Uterus (tissue), 4 donors: ENCODE data around the gene TMEM184B. TPM values are rescaled to one million over a fixed set of nuclear protein-coding genes. Genes with fewer than 3 reads are reported as not detected.

Experiments used
- DNase-seq, 2 donors: peaks; one replicate each; pipeline ENCODE4 v3.0.0-alpha.2; 2019 to 2020
- H3K27ac ChIP-seq, 2 donors: fragments of 200-600 bp; sonication (generic); 1 replicate in 1 of 2; 2 replicates in 1 of 2; pipeline ENCODE4 v1.5.1; 2016 to 2018
- H3K27me3 ChIP-seq, 2 donors: fragments of 200-600 bp; sonication (generic); one replicate each; pipeline ENCODE4 v1.5.1; 2018 to 2019; ENCODE audit warnings: control low read depth in 1 of 2
- H3K36me3 ChIP-seq, 2 donors: fragments of 200-600 bp; sonication (generic); one replicate each; pipeline ENCODE4 v1.5.1; 2019; ENCODE audit warnings: control low read depth in 1 of 2
- H3K4me1 ChIP-seq, 2 donors: fragments of 200-600 bp; sonication (generic); one replicate each; pipeline ENCODE4 v1.5.1; 2018 to 2019; ENCODE audit warnings: control low read depth in 1 of 2
- H3K4me3 ChIP-seq, 2 donors: fragments of 200-600 bp; sonication (generic); 1 replicate in 1 of 2; 2 replicates in 1 of 2; pipeline ENCODE4 v1.5.1; 2018 to 2019; ENCODE audit warnings: mild to moderate bottlenecking in 1 of 2
- H3K9me3 ChIP-seq, 2 donors: fragments of 200-600 bp; sonication (generic); one replicate each; pipeline ENCODE4 v1.5.1; 2019; ENCODE audit warnings: control low read depth in 1 of 2
- CTCF ChIP-seq, 4 experiments: fragments of 200-600 bp in 2 of 4; fragments of 450-650 bp in 2 of 4; sonication (generic) in 2 of 4; IDR thresholded peaks; one replicate each; pipeline ENCODE4 v1.5.1; 2016 to 2019; ENCODE audit warnings: antibody characterized with exemption in 4 of 4, mild to moderate bottlenecking in 2 of 4, moderate library complexity in 1 of 4
- POLR2A ChIP-seq, 2 donors: fragments of 450-650 bp; IDR thresholded peaks; one replicate each; pipeline ENCODE4 v1.6.1; 2016; ENCODE audit warnings: antibody characterized with exemption in 2 of 2, mild to moderate bottlenecking in 1 of 2, moderate library complexity in 1 of 2
- intact Hi-C: fragments of 100-400 bp; cut with DNase I; formaldehyde crosslinking; loops from one replicate; pipeline ENCODE4 v1.15.1; 2023; ENCODE audit warnings: low total_unique reads
- total RNA-seq, 4 donors: library from RNA; depleted of rRNA in 3 of 4; stranded (reverse); fragments of >200 nt in 3 of 4; gene quantifications; one replicate each; pipeline versions ENCODE4 v1.1.0 to v1.2.4, GENCODE V29; 2014 to 2023
- donor health status: DM: yes; HTN: yes; CAD: no.

TMEM184B gene
- total RNA-seq, 4 donors from 2014 or later = 31.7 to 70.4 (median 50.7) TPM

- no peaks in the 10 kb centered on the region for H3K9me3 ChIP-seq
- peak in 2 of 4 experiments; percentile 9 to 11 for TF ChIP-seq CTCF (IDR thresholded peaks at IDR 0.05)
- TF ChIP-seq POLR2A (IDR thresholded peaks at IDR 0.05) = no peak
- H3K36me3 ChIP-seq = no peaks in the 10 kb centered on the region
- peaks cover 2 to 3% of the 10 kb centered on the region in 2 donors for H3K4me1 ChIP-seq
- no peaks in the 10 kb centered on the region for H3K27me3 ChIP-seq
- DNase-seq = no peak
- no peak overlapping the region for H3K4me3 ChIP-seq
- no peak overlapping the region for H3K27ac ChIP-seq
- intact Hi-C loops = no loop called here
Observed at GRCh38 chr22:38298312-38299005, 25.6 kb upstream of the TMEM184B start.

- H3K36me3 ChIP-seq = no peaks in the 10 kb centered on the region
- H3K27ac ChIP-seq = no peak overlapping the region
- no peak for DNase-seq
- H3K27me3 ChIP-seq = no peaks in the 10 kb centered on the region
- intact Hi-C loops = no loop called here
- TF ChIP-seq CTCF (IDR thresholded peaks at IDR 0.05) (no peak), POLR2A (IDR thresholded peaks at IDR 0.05) (no peak)
- no peak overlapping the region for H3K4me3 ChIP-seq
- no peaks in the 10 kb centered on the region for H3K9me3 ChIP-seq
- H3K4me1 ChIP-seq = no peaks in the 10 kb centered on the region
Observed at GRCh38 chr22:38296372-38296771, 23.6 kb upstream of the TMEM184B start.

GRCh38 chr22:38295863-38296262 is 23.1 kb upstream of the TMEM184B start:
- TF ChIP-seq CTCF (IDR thresholded peaks at IDR 0.05) = no peak
- no peak for TF ChIP-seq POLR2A (IDR thresholded peaks at IDR 0.05)
- no peak overlapping the region for H3K4me3 ChIP-seq
- H3K36me3 ChIP-seq = no peaks in the 10 kb centered on the region
- intact Hi-C loops = no loop called here
- no peak for DNase-seq
- H3K27ac ChIP-seq = peak overlapping the region; percentile 49 to 74
- H3K27me3 ChIP-seq = no peaks in the 10 kb centered on the region
- H3K4me1 ChIP-seq = no peaks in the 10 kb centered on the region
- H3K9me3 ChIP-seq = no peaks in the 10 kb centered on the region

- intact Hi-C loops = no loop called here
- no peak for DNase-seq
- H3K4me3 ChIP-seq = no peak overlapping the region
- H3K27ac ChIP-seq = peak overlapping the region; percentile 49 to 74
- H3K36me3 ChIP-seq = no peaks in the 10 kb centered on the region
- no peaks in the 10 kb centered on the region for H3K27me3 ChIP-seq
- H3K4me1 ChIP-seq = no peaks in the 10 kb centered on the region
- TF ChIP-seq POLR2A (IDR thresholded peaks at IDR 0.05) = no peak
- TF ChIP-seq CTCF (IDR thresholded peaks at IDR 0.05) = no peak
- no peaks in the 10 kb centered on the region for H3K9me3 ChIP-seq
Observed at GRCh38 chr22:38295339-38295738, 22.5 kb upstream of the TMEM184B start.

- Histone ChIP-seq H3K4me3 (no peak overlapping the region), H3K4me1 (no peaks in the 10 kb centered on the region), H3K27me3 (no peaks in the 10 kb centered on the region), H3K9me3 (no peaks in the 10 kb centered on the region), H3K36me3 (no peaks in the 10 kb centered on the region), H3K27ac (peak overlapping the region; percentile 49 to 74)
- intact Hi-C loops = no loop called here
- DNase-seq = no peak
- TF ChIP-seq CTCF (IDR thresholded peaks at IDR 0.05) = no peak
- TF ChIP-seq POLR2A (IDR thresholded peaks at IDR 0.05) = no peak
Observed at GRCh38 chr22:38294193-38294592, 21.4 kb upstream of the TMEM184B start.
